ENCODE results near the gene B3GAT1. TPM values are rescaled to one million over a fixed set of nuclear protein-coding genes. Genes with fewer than 3 reads are reported as not detected.

Gene B3GAT1
- polyA plus RNA-seq, 1 of the 3 experiments (the other 2 are of a cell fraction): 0.15 TPM

DNA sequence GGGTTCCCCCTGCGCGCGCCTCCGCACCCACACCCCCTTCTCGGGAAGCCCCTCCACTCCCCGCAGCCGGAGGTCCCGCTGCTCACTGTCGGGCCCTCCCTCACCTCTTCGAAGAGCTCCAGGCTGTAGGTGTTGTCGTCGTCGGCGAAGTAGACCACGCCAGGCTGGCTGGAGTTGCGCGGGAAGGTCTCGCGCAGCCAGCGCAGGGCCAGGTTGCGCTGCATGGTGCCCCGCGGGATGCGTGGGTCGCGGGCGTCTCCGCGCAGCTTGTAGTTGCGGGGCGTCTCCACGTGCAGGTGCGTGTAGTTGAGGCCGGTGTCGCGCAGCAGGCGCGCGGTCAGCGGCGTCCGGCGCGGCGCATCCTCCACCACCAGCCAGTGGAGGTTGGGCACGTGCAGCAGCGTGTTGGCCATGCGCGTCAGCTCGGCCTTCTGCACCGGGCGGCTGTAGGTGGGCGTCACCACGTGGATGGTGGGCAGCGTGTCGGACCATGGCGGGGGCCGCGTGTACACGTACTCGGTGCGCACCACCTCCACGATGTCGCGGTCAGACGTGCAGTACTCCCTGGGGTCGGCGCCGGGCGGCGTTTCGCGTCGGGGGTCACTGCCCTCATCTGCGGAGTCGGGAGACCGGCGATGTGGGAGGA is 28.3 kb downstream of the B3GAT1 start:
- WGBS (ENCODE audit: low lambda C conversion rate): 89% methylated on average over 17 of the region's 78 CpGs
- Histone ChIP-seq H4K20me1 (ENCODE audit: insufficient read depth) (no peaks in the 10 kb centered on the region), H3K27ac (ENCODE audit: low read depth in 2 of 2, low read length in 1 of 2) (no peak overlapping the region), H3K9ac (no peak overlapping the region), H3K9me3 (no peaks in the 10 kb centered on the region), H2AFZ (ENCODE audit: low read depth) (no peak overlapping the region), H3K36me3 (replicated peaks in 1 of 2; ENCODE audit: control insufficient read depth in 1 of 2, insufficient read depth in 2 of 2, low read length in 1 of 2) (no peaks in the 10 kb centered on the region), H3K4me2 (no peak overlapping the region), H3K9me2 (no peaks in the 10 kb centered on the region), H3K79me2 (ENCODE audit: insufficient read depth) (no peaks in the 10 kb centered on the region), H3F3A (replicated peaks; ENCODE audit: insufficient read depth) (no peaks in the 10 kb centered on the region), H3K27me3 (ENCODE audit: insufficient read depth) (no peaks in the 10 kb centered on the region), H3K4me3 (ENCODE audit: low read depth in 2 of 2, low read length in 1 of 2) (no peak overlapping the region), H3K4me1 (ENCODE audit: control insufficient read depth in 1 of 2, insufficient read depth in 2 of 2, low read depth in 1 of 2, low read length in 1 of 2) (peaks cover 0 to 11% of the 10 kb centered on the region in 2 experiments; a peak in 1 of 4 replicates)
- DNase-seq: no peak
- ChIA-PET POLR2A (no interaction called here), CTCF (no interaction called here)
- TF ChIP-seq, protein P1, sequence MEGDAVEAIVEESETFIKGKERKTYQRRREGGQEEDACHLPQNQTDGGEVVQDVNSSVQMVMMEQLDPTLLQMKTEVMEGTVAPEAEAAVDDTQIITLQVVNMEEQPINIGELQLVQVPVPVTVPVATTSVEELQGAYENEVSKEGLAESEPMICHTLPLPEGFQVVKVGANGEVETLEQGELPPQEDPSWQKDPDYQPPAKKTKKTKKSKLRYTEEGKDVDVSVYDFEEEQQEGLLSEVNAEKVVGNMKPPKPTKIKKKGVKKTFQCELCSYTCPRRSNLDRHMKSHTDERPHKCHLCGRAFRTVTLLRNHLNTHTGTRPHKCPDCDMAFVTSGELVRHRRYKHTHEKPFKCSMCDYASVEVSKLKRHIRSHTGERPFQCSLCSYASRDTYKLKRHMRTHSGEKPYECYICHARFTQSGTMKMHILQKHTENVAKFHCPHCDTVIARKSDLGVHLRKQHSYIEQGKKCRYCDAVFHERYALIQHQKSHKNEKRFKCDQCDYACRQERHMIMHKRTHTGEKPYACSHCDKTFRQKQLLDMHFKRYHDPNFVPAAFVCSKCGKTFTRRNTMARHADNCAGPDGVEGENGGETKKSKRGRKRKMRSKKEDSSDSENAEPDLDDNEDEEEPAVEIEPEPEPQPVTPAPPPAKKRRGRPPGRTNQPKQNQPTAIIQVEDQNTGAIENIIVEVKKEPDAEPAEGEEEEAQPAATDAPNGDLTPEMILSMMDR (IDR thresholded peaks at IDR 0.05): no peak
- TF ChIP-seq NFIC (IDR thresholded peaks at IDR 0.05; ENCODE audit: borderline replicate concordance) (no peak), MAX (IDR thresholded peaks at IDR 0.05; ENCODE audit: low read depth) (no peak), TCF12 (IDR thresholded peaks at IDR 0.05) (no peak), JUND (IDR thresholded peaks at IDR 0.05) (no peak), CHD2 (IDR thresholded peaks at IDR 0.05; ENCODE audit: low read length, partially characterized antibody) (no peak), SIN3A (IDR thresholded peaks at IDR 0.05; ENCODE audit: borderline replicate concordance, low read depth, low read length) (no peak), MEF2A (IDR thresholded peaks at IDR 0.05; ENCODE audit: borderline replicate concordance, low read depth) (no peak), RCOR1 (IDR thresholded peaks at IDR 0.05; ENCODE audit: low read length) (no peak)

DNA sequence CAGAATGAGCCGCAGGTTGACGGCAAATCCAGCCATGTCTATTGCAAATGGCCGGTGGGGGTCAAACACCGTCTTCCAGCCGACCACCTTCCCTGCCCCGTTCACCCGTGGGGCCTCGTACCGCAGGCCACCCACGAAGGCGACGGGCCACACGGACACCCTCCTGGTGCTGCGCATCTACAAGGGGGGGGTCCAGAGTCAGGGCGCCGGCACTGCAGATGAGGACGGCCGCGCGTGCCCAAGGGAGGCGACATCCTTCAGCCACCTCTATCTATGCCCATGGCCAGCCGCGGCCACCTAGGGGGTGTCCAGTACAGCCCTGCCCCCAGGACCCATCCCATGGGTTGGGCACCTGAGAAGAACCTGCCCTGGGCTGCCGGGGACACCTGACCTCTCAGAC is 29.2 kb downstream of the B3GAT1 start:
- no peaks in the 10 kb centered on the region for H3K9me2 ChIP-seq
- H3K27me3 ChIP-seq (ENCODE audit: insufficient read depth): no peaks in the 10 kb centered on the region
- WGBS (ENCODE audit: low lambda C conversion rate): 100% methylated on average over 1 of the region's 24 CpGs
- H3K4me2 ChIP-seq: no peak overlapping the region
- H3K79me2 ChIP-seq (ENCODE audit: insufficient read depth): no peaks in the 10 kb centered on the region
- H3K9me3 ChIP-seq: no peaks in the 10 kb centered on the region
- no peak overlapping the region for H3K4me3 ChIP-seq (ENCODE audit: low read depth in 2 of 2, low read length in 1 of 2)
- H3K27ac ChIP-seq (ENCODE audit: low read depth in 2 of 2, low read length in 1 of 2): no peak overlapping the region
- TF ChIP-seq USF2 (IDR thresholded peaks at IDR 0.05; ENCODE audit: borderline replicate concordance, low read depth, low read length) (no peak), ELF1 (IDR thresholded peaks at IDR 0.05) (no peak), EZH2phosphoT487 (IDR thresholded peaks at IDR 0.05; ENCODE audit: borderline replicate concordance, low read depth) (no peak), RXRA (IDR thresholded peaks at IDR 0.05; ENCODE audit: borderline replicate concordance, low read depth) (no peak), NRF1 (IDR thresholded peaks at IDR 0.05; ENCODE audit: low read depth, low read length) (no peak), JUND (IDR thresholded peaks at IDR 0.05) (no peak)
- TF ChIP-seq, protein P1 (IDR thresholded peaks at IDR 0.05): no peak
- ChIA-PET CTCF (no interaction called here), POLR2A (no interaction called here)
- no peak for DNase-seq
- no peaks in the 10 kb centered on the region for H3K36me3 ChIP-seq (replicated peaks in 1 of 2; ENCODE audit: control insufficient read depth in 1 of 2, insufficient read depth in 2 of 2, low read length in 1 of 2)
- no peaks in the 10 kb centered on the region for H4K20me1 ChIP-seq (ENCODE audit: insufficient read depth)
- no peak overlapping the region for H3K9ac ChIP-seq
- no peak overlapping the region for H2AFZ ChIP-seq (ENCODE audit: low read depth)
- peaks cover 0 to 11% of the 10 kb centered on the region in 2 experiments; a peak in 1 of 4 replicates for H3K4me1 ChIP-seq (ENCODE audit: control insufficient read depth in 1 of 2, insufficient read depth in 2 of 2, low read depth in 1 of 2, low read length in 1 of 2)
- no peaks in the 10 kb centered on the region for H3F3A ChIP-seq (replicated peaks; ENCODE audit: insufficient read depth)

All from SK-N-SH (cell line).